Fibroblast of villous mesenchyme (primary cell): ENCODE measurements around the gene ZNRD2. TPM values are rescaled to one million over a fixed set of nuclear protein-coding genes. Genes with fewer than 3 reads are reported as not detected.

Source experiments
- DNase-seq: peaks from one replicate; pipeline ENCODE4 v3.0.0-alpha.2; 2010; ENCODE audit warnings: low read depth
- H3K4me3 ChIP-seq: 2 replicates; pipeline ENCODE4 v1.5.1; 2011; ENCODE audit warnings: low read depth, mild to moderate bottlenecking, low read length
- total RNA-seq: library from RNA; depleted of rRNA; stranded (reverse); fragments of >200 nt; gene quantifications from 2 replicates; pipeline ENCODE4 v1.2.3, GENCODE V29; 2012
- TF ChIP-seq, protein P1 (sequence below): IDR thresholded peaks from 2 replicates; pipeline ENCODE4 v1.5.1; 2012; ENCODE audit warnings: low read depth, mild to moderate bottlenecking, low read length; ENCODE audit not compliant: insufficient read depth

Gene ZNRD2
- total RNA-seq, 1 donor: 31.1 TPM

DNA sequence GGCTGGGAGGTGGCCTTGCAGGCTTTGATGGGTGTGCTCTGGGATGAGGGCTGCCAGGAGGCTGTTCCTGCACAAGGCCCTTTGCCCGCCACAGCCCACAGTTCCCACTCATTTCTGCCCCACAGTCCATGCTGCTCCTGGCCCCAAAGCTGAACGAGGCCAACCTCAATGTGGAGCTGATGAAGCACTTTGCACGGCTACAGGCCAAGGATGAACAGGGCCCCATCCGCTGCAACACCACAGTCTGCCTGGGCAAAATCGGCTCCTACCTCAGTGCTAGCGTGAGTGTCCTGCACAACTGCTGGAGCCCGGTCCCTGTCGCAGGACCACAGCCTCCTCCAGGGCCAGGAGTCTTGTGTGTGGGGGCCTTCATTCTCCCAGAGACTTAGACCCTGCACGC is 35.2 kb upstream of the ZNRD2 start:
- no peak overlapping the region for H3K4me3 ChIP-seq
- TF ChIP-seq, protein P1, sequence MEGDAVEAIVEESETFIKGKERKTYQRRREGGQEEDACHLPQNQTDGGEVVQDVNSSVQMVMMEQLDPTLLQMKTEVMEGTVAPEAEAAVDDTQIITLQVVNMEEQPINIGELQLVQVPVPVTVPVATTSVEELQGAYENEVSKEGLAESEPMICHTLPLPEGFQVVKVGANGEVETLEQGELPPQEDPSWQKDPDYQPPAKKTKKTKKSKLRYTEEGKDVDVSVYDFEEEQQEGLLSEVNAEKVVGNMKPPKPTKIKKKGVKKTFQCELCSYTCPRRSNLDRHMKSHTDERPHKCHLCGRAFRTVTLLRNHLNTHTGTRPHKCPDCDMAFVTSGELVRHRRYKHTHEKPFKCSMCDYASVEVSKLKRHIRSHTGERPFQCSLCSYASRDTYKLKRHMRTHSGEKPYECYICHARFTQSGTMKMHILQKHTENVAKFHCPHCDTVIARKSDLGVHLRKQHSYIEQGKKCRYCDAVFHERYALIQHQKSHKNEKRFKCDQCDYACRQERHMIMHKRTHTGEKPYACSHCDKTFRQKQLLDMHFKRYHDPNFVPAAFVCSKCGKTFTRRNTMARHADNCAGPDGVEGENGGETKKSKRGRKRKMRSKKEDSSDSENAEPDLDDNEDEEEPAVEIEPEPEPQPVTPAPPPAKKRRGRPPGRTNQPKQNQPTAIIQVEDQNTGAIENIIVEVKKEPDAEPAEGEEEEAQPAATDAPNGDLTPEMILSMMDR: no peak
- no peak for DNase-seq

DNA sequence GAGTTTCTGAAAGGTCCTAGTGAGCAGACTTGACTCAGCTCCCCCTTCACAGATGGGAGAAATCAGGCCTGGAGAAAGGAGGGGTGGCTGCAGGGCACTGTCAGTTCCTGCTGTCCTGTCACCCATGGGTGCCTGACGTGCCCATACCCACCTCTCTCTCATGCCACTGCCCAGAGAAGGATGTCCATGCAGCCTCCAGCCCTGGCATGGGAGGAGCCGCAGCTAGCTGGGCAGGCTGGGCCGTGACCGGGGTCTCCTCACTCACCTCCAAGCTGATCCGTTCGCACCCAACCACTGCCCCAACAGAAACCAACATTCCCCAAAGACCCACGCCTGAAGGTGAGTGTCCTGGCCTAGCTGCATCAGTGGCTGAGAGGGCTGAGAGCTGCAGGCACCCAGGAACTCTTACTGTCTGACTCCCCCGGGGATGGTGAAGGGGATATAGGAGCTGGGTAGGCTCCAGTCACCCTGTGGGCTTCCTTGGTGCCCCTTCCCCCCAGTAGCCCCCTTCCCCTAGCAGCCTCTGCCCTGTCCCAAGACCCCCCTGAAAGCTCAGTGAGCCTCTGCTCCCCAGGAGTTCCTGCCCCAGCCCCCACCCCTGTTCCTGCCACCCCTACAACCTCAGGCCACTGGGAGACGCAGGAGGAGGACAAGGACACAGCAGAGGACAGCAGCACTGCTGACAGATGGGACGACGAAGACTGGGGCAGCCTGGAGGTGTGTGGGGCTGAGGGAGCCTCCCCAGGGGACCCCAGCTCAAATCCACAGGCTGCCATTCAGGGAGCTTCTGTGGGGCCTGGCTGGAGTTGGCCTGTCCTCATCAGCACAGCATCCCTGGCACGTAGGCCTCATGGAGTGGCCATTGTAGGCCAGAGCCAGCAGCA is 33.6 kb upstream of the ZNRD2 start:
- DNase-seq: no peak
- H3K4me3 ChIP-seq: no peak overlapping the region
- TF ChIP-seq, protein P1: no peak

DNA sequence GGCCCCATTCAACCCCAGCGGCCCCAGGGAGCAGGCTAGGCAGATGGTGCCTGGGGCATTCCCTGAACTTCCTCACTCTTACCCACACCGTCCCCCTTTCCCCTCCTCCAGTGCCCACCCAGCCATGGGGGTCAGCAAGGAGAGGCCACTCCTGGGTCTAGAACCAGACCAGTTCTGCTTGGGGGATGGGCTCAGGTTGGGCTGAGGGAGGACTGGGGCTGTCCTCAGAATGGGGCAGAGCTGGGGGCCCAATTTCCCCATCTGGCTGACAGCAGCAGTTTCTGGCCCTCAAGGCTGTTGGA is 33.0 kb upstream of the ZNRD2 start:
- TF ChIP-seq, protein P1: no peak
- DNase-seq: no peak
- H3K4me3 ChIP-seq: no peak overlapping the region

DNA sequence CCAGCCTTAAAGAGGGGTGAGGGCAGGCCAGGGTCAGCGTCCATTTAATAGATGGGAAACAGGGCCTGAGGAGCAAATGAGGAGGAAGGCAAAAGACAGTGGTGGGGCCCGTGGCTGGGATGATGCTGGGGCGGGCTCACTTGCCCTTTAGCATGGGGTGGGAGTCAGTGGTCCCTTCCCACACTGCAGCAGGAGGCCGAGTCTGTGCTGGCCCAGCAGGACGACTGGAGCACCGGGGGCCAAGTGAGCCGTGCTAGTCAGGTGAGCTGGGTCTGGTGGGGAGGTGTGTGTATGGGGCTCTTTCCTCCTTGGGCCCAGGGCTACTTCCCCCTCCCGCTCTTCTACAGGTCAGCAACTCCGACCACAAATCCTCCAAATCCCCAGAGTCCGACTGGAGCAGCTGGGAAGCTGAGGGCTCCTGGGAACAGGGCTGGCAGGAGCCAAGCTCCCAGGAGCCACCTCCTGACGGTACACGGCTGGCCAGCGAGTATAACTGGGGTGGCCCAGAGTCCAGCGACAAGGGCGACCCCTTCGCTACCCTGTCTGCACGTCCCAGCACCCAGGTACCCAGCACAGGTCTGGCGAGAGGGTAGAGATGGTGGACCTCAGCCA is 32.6 kb upstream of the ZNRD2 start:
- TF ChIP-seq, protein P1: no peak
- peak; percentile 47 for DNase-seq
- H3K4me3 ChIP-seq: no peak overlapping the region

DNA sequence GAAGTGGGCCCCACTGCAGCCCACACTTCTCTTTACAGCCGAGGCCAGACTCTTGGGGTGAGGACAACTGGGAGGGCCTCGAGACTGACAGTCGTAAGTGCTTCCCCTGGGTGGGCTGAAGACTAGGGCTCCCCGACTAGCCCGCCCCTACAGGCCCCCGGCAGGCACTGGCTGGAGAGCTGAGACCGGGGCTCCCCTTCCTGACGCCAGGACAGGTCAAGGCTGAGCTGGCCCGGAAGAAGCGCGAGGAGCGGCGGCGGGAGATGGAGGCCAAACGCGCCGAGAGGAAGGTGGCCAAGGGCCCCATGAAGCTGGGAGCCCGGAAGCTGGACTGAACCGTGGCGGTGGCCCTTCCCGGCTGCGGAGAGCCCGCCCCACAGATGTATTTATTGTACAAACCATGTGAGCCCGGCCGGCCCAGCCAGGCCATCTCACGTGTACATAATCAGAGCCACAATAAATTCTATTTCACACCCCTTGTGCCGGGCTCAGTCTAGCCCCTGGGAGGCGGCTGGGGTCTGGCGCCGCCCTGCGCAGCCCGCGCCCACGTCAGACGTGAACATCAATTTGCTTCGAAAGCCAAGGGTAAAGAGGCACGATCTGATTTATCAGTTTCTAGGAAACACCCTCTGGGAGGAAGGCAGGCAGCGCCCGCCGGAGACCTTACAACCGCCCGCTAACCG is 31.9 kb upstream of the ZNRD2 start:
- TF ChIP-seq, protein P1: no peak
- DNase-seq: no peak

DNA sequence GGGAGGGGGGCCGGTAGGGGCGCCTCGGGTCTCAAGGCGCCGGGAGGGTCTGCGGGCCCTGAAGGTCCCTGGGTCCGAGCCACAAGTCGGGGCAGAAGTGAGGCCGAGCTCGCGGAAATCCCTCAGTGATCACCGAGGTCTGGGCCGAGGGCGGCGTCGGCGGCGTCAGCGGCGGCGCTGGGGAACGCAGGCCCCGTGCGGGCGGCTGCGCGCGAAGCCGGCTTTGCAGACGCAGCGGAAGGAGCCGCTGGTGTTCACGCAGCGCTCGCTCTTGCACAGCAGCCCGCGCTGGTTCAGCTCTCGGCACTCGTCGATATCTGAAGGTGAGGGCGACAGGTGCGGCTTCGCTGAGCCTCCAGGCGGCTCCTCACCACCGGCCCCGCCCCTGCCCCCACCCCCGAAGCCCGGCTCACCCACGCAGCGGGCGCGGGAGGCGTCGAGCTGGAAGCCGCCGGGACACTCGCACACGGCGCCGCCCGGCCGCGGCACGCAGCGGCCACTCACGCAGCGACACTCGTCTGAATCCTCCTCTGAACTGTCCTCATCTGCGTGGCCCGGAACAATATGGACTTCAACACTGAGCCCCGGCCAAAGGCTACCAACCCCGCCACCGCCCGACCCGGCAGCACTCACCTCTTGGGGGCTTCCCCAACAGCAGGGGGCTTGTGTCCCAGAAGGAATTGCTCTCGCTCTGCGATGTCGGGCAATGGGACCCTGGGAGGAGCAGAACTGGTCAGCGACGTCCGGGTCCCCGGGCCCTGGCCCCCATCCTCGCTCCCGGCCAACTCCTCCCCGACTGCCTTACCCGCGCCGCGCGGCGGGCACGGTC is 31.1 kb upstream of the ZNRD2 start:
- DNase-seq: no peak
- H3K4me3 ChIP-seq: no peak overlapping the region
- TF ChIP-seq, protein P1: no peak

More for the DNA sequence above, 31.9 kb upstream of the ZNRD2 start:
- H3K4me3 ChIP-seq: no peak overlapping the region
